ENCODE measurements around the gene CHST3.
"Not testable (repeated sequence)": the region's sequence is repeated elsewhere in the genome, so short reads cannot be mapped to it uniquely, and the experiment has no call there.

The CHST3 gene

DNA sequence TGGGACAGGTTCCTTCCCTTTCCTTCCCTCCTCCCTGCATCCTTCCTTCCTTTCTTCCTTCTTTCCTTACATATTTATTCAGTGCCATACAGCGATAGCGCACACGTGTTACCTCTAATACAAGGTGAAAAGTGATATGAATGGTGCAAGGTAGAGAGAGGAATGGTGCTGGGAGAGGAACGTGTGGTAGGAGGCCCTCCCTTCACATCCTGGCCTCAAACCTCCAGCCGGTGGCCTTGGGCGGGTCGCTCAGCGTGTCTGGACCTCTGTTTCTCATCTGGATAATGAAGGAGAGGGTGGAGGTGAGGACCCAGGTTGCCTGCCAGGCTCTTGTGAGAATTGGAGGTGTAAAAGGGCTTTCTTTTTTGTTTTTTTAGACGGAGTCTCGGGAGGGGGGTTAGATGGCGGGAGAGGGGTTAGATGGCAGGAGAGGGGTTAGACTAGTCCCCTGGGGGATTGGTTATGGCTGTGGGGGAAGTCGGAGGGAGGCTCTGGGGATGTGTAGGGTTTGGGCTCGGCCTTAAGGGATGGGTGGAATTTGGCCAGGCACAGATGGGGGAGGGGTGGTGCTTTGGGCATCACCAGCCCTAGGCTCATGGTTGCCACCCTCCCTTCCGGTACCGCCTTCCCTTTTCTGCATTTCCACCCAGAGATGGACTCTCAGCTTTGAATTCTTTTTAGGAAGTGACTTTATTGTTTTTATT is 14.9 kb downstream of the CHST3 start:
- H3K4me3 ChIP-seq (ENCODE audit: low read length), result no peak overlapping the region
- peaks cover 51% of the 10 kb centered on the region for H3K27me3 ChIP-seq (ENCODE audit: control insufficient read depth, insufficient read depth, low read length)
- H3K36me3 ChIP-seq (ENCODE audit: control insufficient read depth, insufficient read depth, low read length), result no peaks in the 10 kb centered on the region
- no peak overlapping the region for H3K9ac ChIP-seq (ENCODE audit: low read length)
- peaks cover 46% of the 10 kb centered on the region for H3K4me1 ChIP-seq (ENCODE audit: control insufficient read depth, insufficient read depth, low read length)
- H3K9me3 ChIP-seq (ENCODE audit: control insufficient read depth, low read length), result no peaks in the 10 kb centered on the region

DNA sequence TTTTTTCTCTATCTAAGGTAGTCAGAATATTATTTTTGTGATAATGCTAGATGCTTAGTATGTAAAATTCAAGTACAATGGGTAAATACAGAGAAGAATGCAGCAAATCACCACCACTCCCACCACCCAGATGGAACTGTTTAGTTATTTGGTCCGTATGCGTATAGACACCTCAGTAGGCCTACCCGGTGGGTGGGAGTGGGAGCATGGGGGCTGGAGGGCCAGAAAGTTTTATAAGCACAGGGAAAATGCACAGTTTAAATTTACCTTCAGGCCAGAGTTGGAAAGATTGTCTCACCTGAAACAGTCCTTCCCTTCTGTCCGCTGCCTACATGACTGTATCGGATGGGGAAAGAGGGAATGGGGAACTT is 15.5 kb downstream of the CHST3 start:
- Histone ChIP-seq H3K4me3 (ENCODE audit: low read length) (no peak overlapping the region), H3K9me3 (ENCODE audit: control insufficient read depth, low read length) (no peaks in the 10 kb centered on the region), H3K27me3 (ENCODE audit: control insufficient read depth, insufficient read depth, low read length) (peaks cover 50% of the 10 kb centered on the region), H3K36me3 (ENCODE audit: control insufficient read depth, insufficient read depth, low read length) (no peaks in the 10 kb centered on the region), H3K9ac (ENCODE audit: low read length) (no peak overlapping the region), H3K4me1 (ENCODE audit: control insufficient read depth, insufficient read depth, low read length) (peaks cover 46% of the 10 kb centered on the region)

DNA sequence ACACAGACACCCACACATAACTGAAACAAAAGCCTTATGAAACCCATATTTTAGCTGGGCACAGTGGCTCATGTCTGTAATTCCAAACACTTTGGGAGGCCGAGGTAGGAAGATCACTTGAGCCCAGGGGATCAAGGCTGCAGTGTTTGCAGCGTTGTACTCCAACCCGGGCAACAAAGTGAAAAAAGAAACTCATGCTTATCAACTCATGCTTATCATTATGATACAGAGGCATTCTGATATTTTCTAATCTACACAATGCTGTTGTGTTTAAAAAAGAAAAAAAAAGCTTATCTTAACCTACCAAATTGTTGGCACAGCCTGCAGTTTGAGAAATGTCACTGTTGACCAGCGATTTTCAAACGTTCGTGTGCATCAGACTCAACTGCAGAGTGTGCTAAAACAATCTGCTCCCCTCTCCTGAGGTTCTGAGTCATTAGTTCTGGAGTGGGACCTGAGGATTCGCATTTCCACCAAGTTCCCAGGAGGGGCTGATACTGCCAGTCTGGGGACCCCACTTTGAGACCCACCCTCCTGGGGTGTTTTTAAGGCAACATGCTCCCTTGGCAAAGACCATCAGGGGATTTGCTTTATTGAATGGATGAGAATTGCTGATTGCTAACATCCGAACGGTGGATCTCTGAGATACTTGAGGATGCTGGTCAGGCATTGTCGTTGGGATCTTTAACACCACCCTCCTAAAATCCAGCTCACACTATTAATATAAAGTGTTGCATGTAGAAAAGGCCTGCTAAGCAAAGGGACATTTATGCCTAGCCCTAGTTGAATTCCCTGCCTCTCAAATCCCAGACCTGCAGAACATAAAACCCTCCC is 16.2 kb downstream of the CHST3 start:
- no peak overlapping the region for H3K4me3 ChIP-seq (ENCODE audit: low read length)
- peaks cover 53% of the 10 kb centered on the region for H3K27me3 ChIP-seq (ENCODE audit: control insufficient read depth, insufficient read depth, low read length)
- peaks cover 42% of the 10 kb centered on the region for H3K4me1 ChIP-seq (ENCODE audit: control insufficient read depth, insufficient read depth, low read length)
- no peaks in the 10 kb centered on the region for H3K9me3 ChIP-seq (ENCODE audit: control insufficient read depth, low read length)
- no peak overlapping the region for H3K9ac ChIP-seq (ENCODE audit: low read length)
- no peaks in the 10 kb centered on the region for H3K36me3 ChIP-seq (ENCODE audit: control insufficient read depth, insufficient read depth, low read length)

DNA sequence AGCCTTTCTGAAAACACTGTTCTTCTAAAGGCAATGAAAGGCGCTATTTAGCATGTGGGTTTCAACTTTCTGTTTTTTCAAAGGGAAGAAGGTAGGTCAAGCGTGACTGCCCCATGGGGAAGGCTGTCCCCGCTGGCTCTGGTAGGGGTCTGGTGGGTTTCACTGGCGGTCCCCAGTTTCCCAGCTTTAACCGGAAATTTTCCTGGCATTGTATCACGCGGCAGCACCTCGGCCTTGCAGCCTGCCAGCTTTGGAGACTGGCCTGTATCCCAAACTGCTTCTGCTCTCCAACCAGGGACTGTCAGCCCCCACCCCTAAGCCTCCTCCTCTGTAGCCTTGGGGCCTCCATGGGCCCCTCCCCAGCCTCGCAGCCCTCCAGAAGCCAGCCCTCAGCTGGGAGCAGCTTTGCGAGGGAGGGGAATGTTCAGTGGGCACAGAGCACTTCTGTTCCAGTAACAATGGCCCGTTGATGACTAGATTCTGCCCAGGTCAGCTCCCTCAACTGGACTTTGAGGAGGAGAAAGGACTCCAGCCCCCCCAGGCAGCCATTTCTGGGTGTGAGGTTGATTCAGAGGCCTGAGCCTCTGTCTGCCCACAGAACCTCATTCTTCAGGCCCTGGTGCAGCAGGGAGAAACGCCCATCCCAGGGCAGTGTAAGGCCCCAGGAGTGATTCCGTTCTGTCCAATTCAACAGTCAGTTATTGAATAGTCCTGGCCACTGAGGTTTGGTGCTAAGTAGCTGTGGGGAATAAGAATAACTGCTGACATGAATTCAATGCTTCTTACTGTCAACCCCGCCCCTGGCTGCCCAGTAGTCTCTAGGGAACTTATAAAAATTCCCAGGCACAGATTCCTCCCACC is 17.1 kb downstream of the CHST3 start:
- Histone ChIP-seq H3K9ac (ENCODE audit: low read length) (peak overlapping the region; percentile 29), H3K4me3 (ENCODE audit: low read length) (no peak overlapping the region), H3K9me3 (ENCODE audit: control insufficient read depth, low read length) (no peaks in the 10 kb centered on the region), H3K36me3 (ENCODE audit: control insufficient read depth, insufficient read depth, low read length) (no peaks in the 10 kb centered on the region), H3K4me1 (ENCODE audit: control insufficient read depth, insufficient read depth, low read length) (peaks cover 34% of the 10 kb centered on the region), H3K27me3 (ENCODE audit: control insufficient read depth, insufficient read depth, low read length) (peaks cover 53% of the 10 kb centered on the region)

GRCh38 chr10:71981876-71982230 is 17.7 kb downstream of the CHST3 start:
- H3K27me3 ChIP-seq (ENCODE audit: control insufficient read depth, insufficient read depth, low read length), result peaks cover 53% of the 10 kb centered on the region
- no peak overlapping the region for H3K4me3 ChIP-seq (ENCODE audit: low read length)
- peaks cover 29% of the 10 kb centered on the region for H3K4me1 ChIP-seq (ENCODE audit: control insufficient read depth, insufficient read depth, low read length)
- H3K36me3 ChIP-seq (ENCODE audit: control insufficient read depth, insufficient read depth, low read length), result no peaks in the 10 kb centered on the region
- no peaks in the 10 kb centered on the region for H3K9me3 ChIP-seq (ENCODE audit: control insufficient read depth, low read length)
- H3K9ac ChIP-seq (ENCODE audit: low read length), result no peak overlapping the region

DNA sequence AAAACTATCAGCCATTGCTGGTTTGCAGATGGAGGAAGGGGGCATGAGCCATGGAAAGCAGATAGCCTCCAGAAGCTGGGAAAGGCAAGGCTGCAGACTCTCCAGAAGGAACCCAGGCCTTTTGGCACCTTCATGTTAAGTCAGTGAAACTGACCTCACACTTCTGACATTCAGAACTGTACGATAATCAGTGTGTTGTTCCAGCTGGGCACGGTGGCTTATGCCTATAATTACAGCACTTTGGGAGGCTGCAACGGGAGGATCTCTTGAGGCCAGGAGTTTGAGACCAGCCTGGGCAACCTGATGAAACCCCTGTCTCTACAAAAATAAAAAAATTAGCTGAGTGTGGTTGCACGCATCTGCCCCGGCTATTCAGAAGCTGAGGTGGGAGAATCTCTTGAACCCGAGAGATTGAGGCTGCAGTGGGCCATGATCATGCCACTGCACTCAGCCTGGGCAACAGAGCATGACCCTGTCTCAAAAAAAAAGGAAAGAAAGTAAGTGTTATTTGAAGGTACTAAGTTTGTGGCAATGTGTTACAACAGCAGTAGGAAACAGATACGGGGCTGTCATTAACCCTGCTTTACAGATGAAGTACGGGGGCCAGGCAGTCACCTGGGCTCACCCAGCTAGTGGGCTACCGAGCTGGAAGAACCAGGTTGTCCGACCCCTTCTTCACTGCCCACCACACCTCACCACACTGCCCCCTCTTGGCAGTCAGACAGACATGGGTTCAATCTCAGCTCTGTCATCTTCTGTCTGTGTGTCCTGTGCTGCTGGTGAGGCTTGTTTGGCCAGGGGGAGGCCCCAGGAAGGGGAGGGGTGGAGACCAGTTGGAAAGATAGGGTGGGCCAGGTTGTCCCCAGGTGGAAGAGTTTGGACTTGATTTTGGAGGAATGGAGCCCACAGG is 18.3 kb downstream of the CHST3 start:
- H3K9me3 ChIP-seq (ENCODE audit: control insufficient read depth, low read length), result no peaks in the 10 kb centered on the region
- H3K36me3 ChIP-seq (ENCODE audit: control insufficient read depth, insufficient read depth, low read length), result no peaks in the 10 kb centered on the region
- H3K4me3 ChIP-seq (ENCODE audit: low read length), result no peak overlapping the region
- H3K27me3 ChIP-seq (ENCODE audit: control insufficient read depth, insufficient read depth, low read length), result peaks cover 59% of the 10 kb centered on the region
- peaks cover 29% of the 10 kb centered on the region for H3K4me1 ChIP-seq (ENCODE audit: control insufficient read depth, insufficient read depth, low read length)
- no peak overlapping the region for H3K9ac ChIP-seq (ENCODE audit: low read length)

DNA sequence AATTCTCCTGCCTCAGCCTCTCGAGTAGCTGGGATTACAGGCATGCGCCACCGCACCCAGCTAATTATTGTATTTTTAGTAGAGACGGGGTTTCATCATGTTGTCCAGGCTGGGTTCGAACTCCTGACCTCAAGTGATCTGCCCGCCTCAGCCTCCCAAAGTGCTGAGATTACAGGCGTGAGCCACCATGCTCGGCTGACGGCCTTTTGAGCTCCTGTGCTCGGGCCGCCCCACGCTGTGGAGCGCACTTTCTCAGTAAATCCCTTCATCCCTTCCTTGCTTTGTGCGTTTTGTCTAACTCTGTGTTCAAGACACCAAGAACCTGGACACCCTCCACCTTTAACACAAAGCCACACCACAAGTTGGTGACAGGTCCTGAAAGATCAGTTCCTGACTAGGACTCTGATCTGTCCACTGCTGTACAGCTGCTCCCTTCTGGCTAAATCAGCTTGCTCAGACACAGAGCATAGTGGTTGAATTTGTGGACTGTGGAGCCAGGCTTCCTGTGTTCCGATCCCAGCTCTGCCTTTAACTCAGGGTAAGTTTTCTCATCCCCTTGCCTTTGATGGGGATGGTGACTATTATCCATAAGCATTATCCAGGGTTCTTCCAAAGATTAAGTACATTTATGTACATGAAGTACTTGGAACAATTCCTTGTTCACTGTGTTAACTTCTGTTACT is 20.1 kb downstream of the CHST3 start:
- H3K9ac ChIP-seq (ENCODE audit: low read length), result no peak overlapping the region

DNA sequence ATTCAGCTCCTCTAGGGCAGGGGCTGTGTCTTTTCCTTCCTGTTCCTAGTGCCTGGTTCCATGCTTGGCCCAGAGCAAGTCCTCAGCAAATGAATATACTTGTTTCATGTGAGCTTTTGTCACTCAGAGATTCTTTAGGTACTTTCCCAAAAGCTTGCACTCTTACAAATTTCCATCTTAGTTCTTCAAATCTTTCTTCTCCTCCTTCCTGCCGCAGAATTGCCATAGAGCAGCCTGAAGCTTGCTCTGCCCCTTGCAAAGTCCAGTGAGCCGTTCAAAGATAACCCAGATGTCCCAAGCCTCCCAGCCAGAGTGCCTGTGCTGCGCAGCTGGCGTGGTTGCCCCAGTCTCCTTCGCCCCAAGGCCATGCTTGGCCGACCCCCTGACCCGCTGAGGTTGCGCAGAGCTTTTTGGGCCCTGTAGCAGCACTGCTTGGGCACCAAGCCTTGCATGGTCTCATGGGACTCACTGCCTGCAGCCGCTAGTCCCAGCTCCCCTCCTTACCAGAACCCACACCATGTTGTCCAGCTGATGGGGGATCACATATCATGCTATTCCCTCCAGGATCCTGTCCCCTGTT is 20.7 kb downstream of the CHST3 start:
- Histone ChIP-seq H3K27me3 (ENCODE audit: control insufficient read depth, insufficient read depth, low read length) (peaks cover 47% of the 10 kb centered on the region), H3K4me3 (ENCODE audit: low read length) (no peak overlapping the region), H3K9me3 (ENCODE audit: control insufficient read depth, low read length) (no peaks in the 10 kb centered on the region), H3K36me3 (ENCODE audit: control insufficient read depth, insufficient read depth, low read length) (no peaks in the 10 kb centered on the region), H3K9ac (ENCODE audit: low read length) (no peak overlapping the region), H3K4me1 (ENCODE audit: control insufficient read depth, insufficient read depth, low read length) (peaks cover 18% of the 10 kb centered on the region)

More for the DNA sequence above, 20.1 kb downstream of the CHST3 start:
- Histone ChIP-seq H3K36me3 (ENCODE audit: control insufficient read depth, insufficient read depth, low read length) (no peaks in the 10 kb centered on the region), H3K4me1 (ENCODE audit: control insufficient read depth, insufficient read depth, low read length) (peaks cover 19% of the 10 kb centered on the region), H3K4me3 (ENCODE audit: low read length) (no peak overlapping the region), H3K27me3 (ENCODE audit: control insufficient read depth, insufficient read depth, low read length) (peaks cover 52% of the 10 kb centered on the region), H3K9me3 (ENCODE audit: control insufficient read depth, low read length) (no peaks in the 10 kb centered on the region)

- no peak overlapping the region for H3K9ac ChIP-seq (ENCODE audit: low read length)
- no peaks in the 10 kb centered on the region for H3K9me3 ChIP-seq (ENCODE audit: control insufficient read depth, low read length)
- peaks cover 13% of the 10 kb centered on the region for H3K4me1 ChIP-seq (ENCODE audit: control insufficient read depth, insufficient read depth, low read length)
Observed at GRCh38 chr10:71985542-71986250, 21.5 kb downstream of the CHST3 start.

GRCh38 chr10:71988895-71989294 is 24.7 kb downstream of the CHST3 start:
- not testable (repeated sequence) for H3K9ac ChIP-seq (ENCODE audit: low read length); H3K4me1 ChIP-seq (ENCODE audit: control insufficient read depth, insufficient read depth, low read length); H3K36me3 ChIP-seq (ENCODE audit: control insufficient read depth, insufficient read depth, low read length); H3K9me3 ChIP-seq (ENCODE audit: control insufficient read depth, low read length); H3K4me3 ChIP-seq (ENCODE audit: low read length)
- peaks cover 18% of the 10 kb centered on the region for H3K27me3 ChIP-seq (ENCODE audit: control insufficient read depth, insufficient read depth, low read length)

More at GRCh38 chr10:71985542-71986250, 21.5 kb downstream of the CHST3 start:
- no peak overlapping the region for H3K4me3 ChIP-seq (ENCODE audit: low read length)
- H3K36me3 ChIP-seq (ENCODE audit: control insufficient read depth, insufficient read depth, low read length), result no peaks in the 10 kb centered on the region
- peaks cover 45% of the 10 kb centered on the region for H3K27me3 ChIP-seq (ENCODE audit: control insufficient read depth, insufficient read depth, low read length)
